Endothelial cell of umbilical vein (primary cell): ENCODE results near the gene SDHAF2. TPM values are rescaled to one million over a fixed set of nuclear protein-coding genes. Genes with fewer than 3 reads are reported as not detected.

Experiments used
- BruUV-seq: library from RNA; stranded (reverse); fragments of 400-500 nt; replicated peaks from 2 replicates; lab custom pipeline; 2021; lab: Mats Ljungman, UMichigan
- CTCF ChIA-PET: fragments of 300-600, 350-600 bp; sonication (Branson Sonifier 250); formaldehyde crosslinking; loops from one replicate; lab custom pipeline; 2021; ENCODE audit warnings: antibody characterized with exemption, inconsistent platforms; lab: Charles Lee
- POLR2A ChIA-PET: fragments of 300-600, 350-600 bp; sonication (Branson Sonifier 250); formaldehyde crosslinking; loops from one replicate; lab custom pipeline; 2021; ENCODE audit warnings: antibody characterized with exemption, inconsistent platforms; lab: Charles Lee
- DNase-seq: peaks from one replicate; pipeline ENCODE4 v3.0.0-alpha.2; 2011; ENCODE audit warnings: low read depth, low spot score
- FAIRE-seq: peaks from 2 replicates; lab custom pipeline; 2011; peaks lifted over from hg19 to GRCh38; lab: Jason Lieb, UNC
- H2AFZ ChIP-seq: 2 replicates; pipeline ENCODE4 v1.6.0; 2012; ENCODE audit warnings: low read depth, low read length, control low read depth, inconsistent platforms
- H3K27ac ChIP-seq: 2 replicates; pipeline ENCODE4 v1.5.1; 2011; ENCODE audit warnings: low read depth, mild to moderate bottlenecking, control low read depth, low read length, moderate library complexity; ENCODE audit not compliant: insufficient read depth
- H3K27me3 ChIP-seq, 2 experiments: 2 replicates each; pipeline versions ENCODE4 v1.6.0 to v1.6.1; 2011; ENCODE audit warnings: low read length in 2 of 2, mixed read lengths in 1 of 2; ENCODE audit not compliant: control insufficient read depth in 2 of 2, insufficient read depth in 2 of 2
- H3K36me3 ChIP-seq, 2 experiments: 2 replicates in 1 of 2; 3 replicates in 1 of 2; pipeline ENCODE4 v1.5.1; 2011; ENCODE audit warnings: low read length in 2 of 2, mild to moderate bottlenecking in 1 of 2, moderate library complexity in 1 of 2; ENCODE audit not compliant: control insufficient read depth in 2 of 2, insufficient read depth in 2 of 2; ENCODE audit errors: extremely low read depth in 1 of 2
- H3K4me1 ChIP-seq: 3 replicates; pipeline ENCODE4 v1.5.1; 2011; ENCODE audit warnings: mild to moderate bottlenecking, low read length; ENCODE audit not compliant: control insufficient read depth, insufficient read depth; ENCODE audit errors: extremely low read depth
- H3K4me2 ChIP-seq: 2 replicates; pipeline ENCODE4 v1.6.1; 2011; ENCODE audit warnings: low read length, control low read depth, mixed read lengths; ENCODE audit not compliant: insufficient read depth
- H3K4me3 ChIP-seq, 3 experiments: fragments of 200-600 bp in 1 of 3; sonication (generic), shearing (Covaris generic) in 1 of 3; replicated peaks in 1 of 3; 2 replicates each; pipeline ENCODE4 v1.5.1; 2011 to 2016; ENCODE audit warnings: control low read depth in 3 of 3, low read length in 3 of 3, mild to moderate bottlenecking in 2 of 3, inconsistent platforms in 1 of 3, low read depth in 1 of 3, moderate library complexity in 1 of 3; ENCODE audit not compliant: insufficient read depth in 1 of 3
- H3K79me2 ChIP-seq: 2 replicates; pipeline ENCODE4 v1.6.0; 2012; ENCODE audit warnings: low read length, inconsistent platforms; ENCODE audit not compliant: control insufficient read depth, insufficient read depth
- H3K9ac ChIP-seq: replicated peaks from 2 replicates; pipeline ENCODE3; 2011; ENCODE audit warnings: low read length, control low read depth; ENCODE audit not compliant: insufficient read depth; ENCODE audit errors: extremely low read depth
- H3K9me1 ChIP-seq: replicated peaks from 3 replicates; pipeline ENCODE4 v1.6.0; 2011; ENCODE audit warnings: mild to moderate bottlenecking, low read length; ENCODE audit not compliant: control insufficient read depth, insufficient read depth; ENCODE audit errors: extremely low read depth
- H3K9me3 ChIP-seq: replicated peaks from 2 replicates; pipeline ENCODE4 v1.5.1; 2012; ENCODE audit warnings: low read length, inconsistent platforms; ENCODE audit not compliant: control insufficient read depth, insufficient read depth
- H4K20me1 ChIP-seq: replicated peaks from 2 replicates; pipeline ENCODE3; 2011; ENCODE audit warnings: mild to moderate bottlenecking, low read length; ENCODE audit not compliant: control insufficient read depth, insufficient read depth; ENCODE audit errors: extremely low read depth
- EZH2 ChIP-seq: IDR thresholded peaks from 2 replicates; pipeline ENCODE4 v1.6.1; 2012; ENCODE audit warnings: borderline replicate concordance, low read depth, mild to moderate bottlenecking, moderate library complexity, low read length, inconsistent platforms; ENCODE audit not compliant: severe bottlenecking
- FOS ChIP-seq: IDR thresholded peaks from 2 replicates; pipeline ENCODE4 v1.6.1; 2011; ENCODE audit warnings: mild to moderate bottlenecking, low read length, moderate library complexity, borderline replicate concordance; ENCODE audit not compliant: insufficient read depth
- GATA2 ChIP-seq: IDR thresholded peaks from 2 replicates; pipeline ENCODE4 v1.7.0; 2011; ENCODE audit warnings: low read depth, mild to moderate bottlenecking, moderate library complexity, mixed read lengths, low read length; ENCODE audit not compliant: insufficient read length, insufficient read depth
- JUN ChIP-seq: IDR thresholded peaks from 2 replicates; pipeline ENCODE4 v1.6.1; 2011; ENCODE audit warnings: borderline replicate concordance, low read depth; ENCODE audit not compliant: insufficient read length, insufficient read depth
- MYC ChIP-seq: IDR thresholded peaks from one replicate; pipeline ENCODE4 v1.6.1; 2011; ENCODE audit warnings: mild to moderate bottlenecking, low read depth, low read length
- POLR2A ChIP-seq: IDR thresholded peaks from 2 replicates; pipeline ENCODE4 v1.6.1; 2012; ENCODE audit warnings: low read depth, mild to moderate bottlenecking, control low read depth, low read length
- POLR2AphosphoS5 ChIP-seq: IDR thresholded peaks from 2 replicates; pipeline ENCODE4 v1.6.1; 2012; ENCODE audit warnings: low read depth, mild to moderate bottlenecking, control low read depth, low read length, moderate library complexity; ENCODE audit not compliant: insufficient read depth
- dilution Hi-C: fragments of 300-500 bp; cut with MboI; formaldehyde crosslinking; loops from one replicate; pipeline ENCODE4 v1.15.0; 2019; ENCODE audit warnings: low sequenced_read_pairs; ENCODE audit not compliant: extremely low pct_ligation_motif_present
- intact Hi-C: fragments of 100-400 bp; cut with micrococcal nuclease; formaldehyde crosslinking; loops from one replicate; pipeline ENCODE4 v1.10.0; 2022
- polyA plus RNA-seq, 4 experiments: library from polyadenylated mRNA; depleted of rRNA in 3 of 4; stranded (reverse) in 3 of 4; unstranded in 1 of 4; fragments of >200 nt; gene quantifications; 2 replicates each; pipeline versions ENCODE4 v1.2.1 to v1.2.3, GENCODE V29; 2011 to 2012; ENCODE audit warnings: missing spikeins in 1 of 4
- total RNA-seq: library from RNA; stranded (reverse); gene quantifications from 2 replicates; pipeline ENCODE4 v1.2.3, GENCODE V29; 2021
- TF ChIP-seq, protein P1 (sequence below): IDR thresholded peaks from 2 replicates; pipeline ENCODE4 v1.6.1; 2011; ENCODE audit not compliant: insufficient read depth, insufficient read length
- TF ChIP-seq, protein P2 (sequence below), 2 donors: IDR thresholded peaks; 1 replicate in 1 of 2; 2 replicates in 1 of 2; pipeline ENCODE4 v1.5.1; 2011; ENCODE audit warnings: low read length in 2 of 2, mild to moderate bottlenecking in 2 of 2, moderate library complexity in 2 of 2, control low read depth in 1 of 2, inconsistent platforms in 1 of 2, low read depth in 1 of 2; ENCODE audit not compliant: insufficient read depth in 1 of 2; ENCODE audit errors: extremely low read depth in 1 of 2

The SDHAF2 gene
- total and polyA plus RNA-seq, 2 donors (not counting 3 experiments of a cell fraction or from before 2014, with no cell fraction given) = 44.5 to 128 TPM

DNA sequence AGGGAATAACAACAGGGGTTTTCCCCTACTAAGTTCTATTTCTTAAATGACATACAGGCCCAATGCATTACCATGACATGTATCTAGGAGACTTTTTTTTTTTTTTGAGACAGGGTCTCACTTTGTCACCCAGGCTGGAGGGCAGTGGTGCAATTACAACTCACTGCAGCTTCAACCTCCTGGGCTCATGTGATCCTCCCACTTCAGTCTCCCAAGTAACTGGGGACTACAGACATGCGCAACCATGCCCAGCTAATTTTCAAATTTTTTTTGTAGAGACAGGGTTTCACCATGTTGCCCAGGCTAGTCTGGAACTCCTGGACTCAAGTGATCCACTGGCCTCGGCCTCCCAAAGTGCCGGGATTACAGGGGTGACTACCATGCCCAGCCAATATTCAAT lies 7.7 kb upstream of the SDHAF2 start:
- no peak for FAIRE-seq
- dilution Hi-C loops = no loop called here

DNA sequence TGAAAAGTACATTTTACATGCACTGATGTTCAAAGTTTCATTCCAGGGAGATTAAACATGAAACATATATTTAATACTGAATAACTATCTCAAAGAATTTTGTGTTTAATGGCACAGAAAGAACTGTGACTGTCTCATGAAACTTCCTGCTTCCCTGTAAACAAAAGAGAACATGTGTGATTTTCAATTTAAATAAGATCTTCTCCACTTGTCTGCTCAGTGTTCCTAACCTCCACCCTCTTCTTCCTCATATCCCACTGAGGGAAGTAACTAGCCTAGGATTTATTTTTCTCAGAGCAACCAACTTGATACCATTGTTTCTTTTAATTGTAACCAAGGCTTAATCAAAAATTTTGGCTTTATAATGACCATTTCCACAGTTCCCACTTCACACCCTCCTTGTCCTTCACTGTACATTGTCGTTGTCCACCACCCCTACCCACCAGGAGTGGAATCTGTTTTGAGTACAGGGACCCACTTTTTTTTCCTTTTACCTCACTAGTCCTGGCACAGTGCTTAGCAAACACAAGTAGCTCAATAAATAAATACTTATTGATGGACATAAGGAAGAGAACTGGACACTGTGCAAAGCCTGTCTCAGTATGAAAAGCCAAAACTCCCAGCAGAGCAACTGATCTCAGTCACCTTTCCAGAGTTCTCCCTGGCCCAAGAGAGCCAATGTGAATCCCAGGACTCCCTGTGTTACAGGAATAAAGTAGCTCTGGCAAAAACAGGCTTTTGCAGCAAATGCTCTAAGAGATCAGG lies 4.4 kb upstream of the SDHAF2 start:
- Histone ChIP-seq H3K9me1 (no peaks in the 10 kb centered on the region), H3K4me1 (peaks cover 11% of the 10 kb centered on the region), H3K27me3 (no peaks in the 10 kb centered on the region), H3K4me2 (no peak overlapping the region), H2AFZ (no peak overlapping the region), H4K20me1 (no peaks in the 10 kb centered on the region), H3K36me3 (peaks cover 15 to 28% of the 10 kb centered on the region in 2 experiments), H3K27ac (no peak overlapping the region), H3K79me2 (peaks cover 67% of the 10 kb centered on the region), H3K9ac (no peak overlapping the region), H3K9me3 (no peaks in the 10 kb centered on the region), H3K4me3 (no peak overlapping the region)
- CTCF ChIA-PET = interaction anchor here (0.6 to 2.8 kb wide), 4 partner anchors 10 to 40 kb away, joined by 3 to 6 read pairs (median 4); no protein-coding TSS in a partner anchor
- BruUV-seq = no TSS peak
- TF ChIP-seq, protein P1, sequence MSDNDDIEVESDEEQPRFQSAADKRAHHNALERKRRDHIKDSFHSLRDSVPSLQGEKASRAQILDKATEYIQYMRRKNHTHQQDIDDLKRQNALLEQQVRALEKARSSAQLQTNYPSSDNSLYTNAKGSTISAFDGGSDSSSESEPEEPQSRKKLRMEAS = no peak
- TF ChIP-seq JUN (no peak), FOS (no peak), POLR2A (no peak), GATA2 (no peak), MYC (no peak), EZH2 (no peak), POLR2AphosphoS5 (no peak)
- TF ChIP-seq, protein P2, sequence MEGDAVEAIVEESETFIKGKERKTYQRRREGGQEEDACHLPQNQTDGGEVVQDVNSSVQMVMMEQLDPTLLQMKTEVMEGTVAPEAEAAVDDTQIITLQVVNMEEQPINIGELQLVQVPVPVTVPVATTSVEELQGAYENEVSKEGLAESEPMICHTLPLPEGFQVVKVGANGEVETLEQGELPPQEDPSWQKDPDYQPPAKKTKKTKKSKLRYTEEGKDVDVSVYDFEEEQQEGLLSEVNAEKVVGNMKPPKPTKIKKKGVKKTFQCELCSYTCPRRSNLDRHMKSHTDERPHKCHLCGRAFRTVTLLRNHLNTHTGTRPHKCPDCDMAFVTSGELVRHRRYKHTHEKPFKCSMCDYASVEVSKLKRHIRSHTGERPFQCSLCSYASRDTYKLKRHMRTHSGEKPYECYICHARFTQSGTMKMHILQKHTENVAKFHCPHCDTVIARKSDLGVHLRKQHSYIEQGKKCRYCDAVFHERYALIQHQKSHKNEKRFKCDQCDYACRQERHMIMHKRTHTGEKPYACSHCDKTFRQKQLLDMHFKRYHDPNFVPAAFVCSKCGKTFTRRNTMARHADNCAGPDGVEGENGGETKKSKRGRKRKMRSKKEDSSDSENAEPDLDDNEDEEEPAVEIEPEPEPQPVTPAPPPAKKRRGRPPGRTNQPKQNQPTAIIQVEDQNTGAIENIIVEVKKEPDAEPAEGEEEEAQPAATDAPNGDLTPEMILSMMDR (IDR thresholded peaks at IDR 0.05; ENCODE audit: extremely low read depth in 1 of 2, insufficient read depth in 1 of 2, low read depth in 1 of 2, low read length in 2 of 2) = no peak
- intact Hi-C loops (no loop called here), dilution Hi-C loops (no loop called here)
- POLR2A ChIA-PET = no interaction called here
- DNase-seq (no peak), FAIRE-seq (no peak)

More for the DNA sequence above, 7.7 kb upstream of the SDHAF2 start:
- H3K9me3 ChIP-seq = no peaks in the 10 kb centered on the region
- H2AFZ ChIP-seq = no peak overlapping the region
- H3K27ac ChIP-seq = no peak overlapping the region
- no peak overlapping the region for H3K4me3 ChIP-seq
- H3K79me2 ChIP-seq = peaks cover 59% of the 10 kb centered on the region
- H4K20me1 ChIP-seq = no peaks in the 10 kb centered on the region
- TF ChIP-seq MYC = no peak
- TF ChIP-seq, protein P2 (IDR thresholded peaks at IDR 0.05; ENCODE audit: extremely low read depth in 1 of 2, insufficient read depth in 1 of 2, low read depth in 1 of 2, low read length in 2 of 2) = no peak
- BruUV-seq = no TSS peak
- no peaks in the 10 kb centered on the region for H3K27me3 ChIP-seq
- intact Hi-C loops = no loop called here
- H3K4me2 ChIP-seq = no peak overlapping the region
- H3K9ac ChIP-seq = no peak overlapping the region
- no peak for DNase-seq
- H3K9me1 ChIP-seq = no peaks in the 10 kb centered on the region
- ChIA-PET POLR2A (no interaction called here), CTCF (no interaction called here)
- no peaks in the 10 kb centered on the region for H3K4me1 ChIP-seq
- peaks cover 31 to 34% of the 10 kb centered on the region in 2 experiments for H3K36me3 ChIP-seq
